Kidney (tissue), 14 donors: ENCODE data around the gene MYO9B. TPM values are rescaled to one million over a fixed set of nuclear protein-coding genes. Genes with fewer than 3 reads are reported as not detected.

ENCODE experiments used
- DNase-seq, 5 donors: peaks; one replicate each; pipeline ENCODE4 v3.0.0-alpha.2; 2013 to 2020
- FAIRE-seq: peaks from 2 replicates; lab custom pipeline; 2012; peaks lifted over from hg19 to GRCh38; lab: Jason Lieb, UNC
- H3K27ac ChIP-seq, 2 donors: one replicate each; pipeline ENCODE4 v1.7.0; 2013; ENCODE audit warnings: low read depth in 2 of 2, low read length in 2 of 2, inconsistent platforms in 1 of 2
- H3K27me3 ChIP-seq: one replicate; pipeline ENCODE4 v1.7.1; 2013; ENCODE audit warnings: low read length, inconsistent platforms; ENCODE audit not compliant: control insufficient read depth, insufficient read depth
- H3K36me3 ChIP-seq, 3 donors: one replicate each; pipeline versions ENCODE4 v1.7.0 to v1.7.1; 2013; ENCODE audit warnings: low read length in 3 of 3, control low read depth in 1 of 3, inconsistent platforms in 1 of 3; ENCODE audit not compliant: insufficient read depth in 3 of 3, control insufficient read depth in 2 of 3
- H3K4me1 ChIP-seq, 3 donors: one replicate each; pipeline versions ENCODE4 v1.7.0 to v1.7.1; 2013; ENCODE audit warnings: low read length in 3 of 3, inconsistent platforms in 1 of 3, low read depth in 1 of 3; ENCODE audit not compliant: control insufficient read depth in 2 of 3, insufficient read depth in 2 of 3
- H3K4me3 ChIP-seq, 3 donors: one replicate each; pipeline versions ENCODE4 v1.7.0 to v1.8.1; 2013; ENCODE audit warnings: low read length in 3 of 3, control low read depth in 1 of 3, inconsistent platforms in 1 of 3
- H3K9ac ChIP-seq, 3 donors: one replicate each; pipeline versions ENCODE4 v1.7.0 to v1.7.1; 2013; ENCODE audit warnings: low read length in 3 of 3, control low read depth in 1 of 3, inconsistent platforms in 1 of 3
- H3K9me3 ChIP-seq, 3 donors: one replicate each; pipeline versions ENCODE4 v1.7.0 to v1.7.1; 2013; ENCODE audit warnings: low read length in 3 of 3, control low read depth in 1 of 3, inconsistent platforms in 1 of 3; ENCODE audit not compliant: control insufficient read depth in 2 of 3, insufficient read depth in 1 of 3
- intact Hi-C: fragments of 100-400 bp; cut with DNase I; formaldehyde crosslinking; loops from one replicate; pipeline ENCODE4 v1.11.1; 2022
- polyA plus RNA-seq: library from polyadenylated mRNA; stranded (reverse); fragments of 350-450 nt; fragmentation: Illumina TruSeq; extraction: RNeasy Lipid Tissue Mini Kit (QIAGEN cat#74804); gene quantifications from one replicate; pipeline ENCODE4 v1.2.3, GENCODE V29; 2014; ENCODE audit warnings: low read depth, low replicate concordance; ENCODE audit not compliant: insufficient read depth
- total RNA-seq: library from RNA; stranded (reverse); fragmentation: NEBNext Ultra II Directional; extraction: Animal tissue kit (Norgen Biotek cat#: 25700); gene quantifications from one replicate; pipeline ENCODE4 v1.2.1, GENCODE V29; 2021
- TF ChIP-seq, protein P1 (sequence below): IDR thresholded peaks from 3 replicates; pipeline ENCODE4 v1.5.1; 2012; ENCODE audit warnings: mild to moderate bottlenecking, moderate library complexity, borderline replicate concordance; ENCODE audit not compliant: insufficient read depth; ENCODE audit errors: extremely low read depth
- donor health status: control.
- donor health status: control.
- donor health status: control.
- donor health status: control.
- donor health status: control.
- donor health status: DM: yes; HTN: yes; CAD: no.
- donor health status: Normal renal cell carcinoma (clear cell type).

The MYO9B gene
- total and polyA plus RNA-seq, 2 donors from 2014 or later, result 14.7 to 68.1 TPM

GRCh38 chr19:17145546-17146497 lies 70.2 kb downstream of the MYO9B start:
- Histone ChIP-seq H3K27me3 (no peaks in the 10 kb centered on the region), H3K4me1 (no peaks in the 10 kb centered on the region), H3K9ac (no peak overlapping the region), H3K36me3 (peaks cover 0 to 4% (median 3%) of the 10 kb centered on the region in 3 donors), H3K4me3 (no peak overlapping the region), H3K9me3 (no peaks in the 10 kb centered on the region), H3K27ac (no peak overlapping the region)
- DNase-seq (no peak), FAIRE-seq (no peak)
- TF ChIP-seq, protein P1, sequence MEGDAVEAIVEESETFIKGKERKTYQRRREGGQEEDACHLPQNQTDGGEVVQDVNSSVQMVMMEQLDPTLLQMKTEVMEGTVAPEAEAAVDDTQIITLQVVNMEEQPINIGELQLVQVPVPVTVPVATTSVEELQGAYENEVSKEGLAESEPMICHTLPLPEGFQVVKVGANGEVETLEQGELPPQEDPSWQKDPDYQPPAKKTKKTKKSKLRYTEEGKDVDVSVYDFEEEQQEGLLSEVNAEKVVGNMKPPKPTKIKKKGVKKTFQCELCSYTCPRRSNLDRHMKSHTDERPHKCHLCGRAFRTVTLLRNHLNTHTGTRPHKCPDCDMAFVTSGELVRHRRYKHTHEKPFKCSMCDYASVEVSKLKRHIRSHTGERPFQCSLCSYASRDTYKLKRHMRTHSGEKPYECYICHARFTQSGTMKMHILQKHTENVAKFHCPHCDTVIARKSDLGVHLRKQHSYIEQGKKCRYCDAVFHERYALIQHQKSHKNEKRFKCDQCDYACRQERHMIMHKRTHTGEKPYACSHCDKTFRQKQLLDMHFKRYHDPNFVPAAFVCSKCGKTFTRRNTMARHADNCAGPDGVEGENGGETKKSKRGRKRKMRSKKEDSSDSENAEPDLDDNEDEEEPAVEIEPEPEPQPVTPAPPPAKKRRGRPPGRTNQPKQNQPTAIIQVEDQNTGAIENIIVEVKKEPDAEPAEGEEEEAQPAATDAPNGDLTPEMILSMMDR, result no peak
- intact Hi-C loops, result loop anchor here (10.0 kb wide), 1 partner anchor 71 kb away; the partner anchor contains the start of genes HAUS8 and MYO9B

DNA sequence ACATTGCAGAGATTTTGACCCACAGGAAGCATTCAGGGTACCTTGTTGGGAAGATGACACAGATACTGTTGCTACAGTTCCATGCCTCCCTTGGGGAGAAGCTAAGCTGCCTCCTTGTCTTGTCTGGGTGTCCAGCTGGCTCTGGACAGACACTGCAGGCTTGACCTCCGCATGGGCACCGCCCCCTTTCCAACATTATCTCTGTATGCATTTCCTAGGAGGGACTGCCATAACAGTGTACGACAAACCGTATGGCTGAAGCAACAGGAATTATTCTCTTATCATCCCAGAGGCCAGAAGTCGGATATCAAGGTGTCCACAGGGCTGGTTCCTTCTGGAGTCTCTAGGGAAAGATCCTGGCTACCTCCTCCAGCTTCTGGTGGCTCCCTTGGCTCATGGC lies 72.6 kb downstream of the MYO9B start:
- H3K9me3 ChIP-seq, result no peaks in the 10 kb centered on the region
- TF ChIP-seq, protein P1, result no peak
- no peak for DNase-seq
- H3K4me3 ChIP-seq, result no peak overlapping the region
- H3K27me3 ChIP-seq, result no peaks in the 10 kb centered on the region
- intact Hi-C loops, result loop anchor here (10.0 kb wide), 1 partner anchor 73 kb away; the partner anchor contains the start of genes HAUS8 and MYO9B
- no peak for FAIRE-seq
- no peak overlapping the region for H3K27ac ChIP-seq
- no peaks in the 10 kb centered on the region for H3K4me1 ChIP-seq
- H3K9ac ChIP-seq, result no peak overlapping the region
- H3K36me3 ChIP-seq, result peaks cover 0 to 8% (median 3%) of the 10 kb centered on the region in 3 donors

DNA sequence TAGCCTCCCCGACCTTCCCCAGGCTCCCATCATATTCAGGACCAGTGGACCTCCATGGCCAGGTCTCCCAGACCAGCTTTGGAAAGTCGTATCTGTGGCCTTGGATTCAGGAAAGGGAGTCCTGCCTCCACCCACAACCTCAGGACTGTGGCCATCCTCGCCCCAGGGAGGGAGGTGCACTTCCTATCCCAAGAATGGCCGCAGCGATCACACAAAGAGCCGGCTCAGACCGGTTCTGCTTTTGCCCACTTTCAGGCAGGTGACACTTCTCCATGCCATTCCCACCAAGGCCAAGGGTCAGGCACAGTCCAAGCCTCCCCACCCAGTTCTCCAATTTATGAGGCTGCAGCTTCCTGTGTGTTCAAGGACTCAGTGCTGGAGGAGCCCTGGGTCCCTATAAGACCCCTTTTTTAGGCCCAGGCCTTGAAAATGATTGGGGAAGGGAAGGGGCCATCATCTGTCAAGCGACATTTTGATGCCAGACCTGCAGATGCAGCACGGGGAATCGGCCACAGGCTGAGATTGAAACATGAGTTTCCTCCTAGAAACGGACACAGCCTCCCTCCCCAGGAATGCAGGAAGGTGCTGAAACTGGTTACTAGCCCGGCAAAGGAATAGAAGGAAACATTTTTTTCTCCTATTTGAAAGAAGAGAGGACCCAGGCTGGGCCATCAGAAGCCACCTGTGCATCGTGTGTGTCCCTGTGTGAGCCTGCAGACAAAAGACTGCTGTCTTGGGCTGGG lies 74.0 kb downstream of the MYO9B start:
- Histone ChIP-seq H3K36me3 (peaks cover 2 to 18% (median 5%) of the 10 kb centered on the region in 3 donors), H3K27ac (no peak overlapping the region), H3K9ac (no peak overlapping the region), H3K9me3 (no peaks in the 10 kb centered on the region), H3K4me3 (no peak overlapping the region), H3K4me1 (no peaks in the 10 kb centered on the region), H3K27me3 (no peaks in the 10 kb centered on the region)
- DNase-seq, result peak in 2 of 5 donors; percentile 37 to 55
- intact Hi-C loops, result loop anchor here (10.0 kb wide), 1 partner anchor 75 kb away; the partner anchor contains the start of genes HAUS8 and MYO9B
- FAIRE-seq, result no peak
- TF ChIP-seq, protein P1, result no peak
